RWPE2 (cell line): ENCODE measurements around the gene TLNRD1.
A peak's percentile ranks its signal among the peaks of the same experiment; 100 is the strongest.

Experiments
- ATAC-seq: fragments of 200-7000 bp; cut with Tn5 transposase; 3 replicates; pipeline ENCODE4 v1.9.1; 2021; ENCODE audit warnings: low read depth
- DNase-seq: peaks from one replicate; pipeline ENCODE4 v3.0.0-alpha.2; 2020; ENCODE audit warnings: low spot score
- H3K27ac ChIP-seq: fragments of 450-650 bp; 2 replicates; pipeline ENCODE4 v1.5.1; 2017; ENCODE audit warnings: mild to moderate bottlenecking; ENCODE audit not compliant: poor library complexity, severe bottlenecking
- H3K27me3 ChIP-seq: fragments of 250-450 bp; sonication (Bioruptor Pico); 2 replicates; pipeline ENCODE4 v1.5.1; 2021; ENCODE audit warnings: mild to moderate bottlenecking, moderate library complexity; ENCODE audit not compliant: insufficient read depth, poor library complexity, severe bottlenecking
- H3K36me3 ChIP-seq: fragments of 250-450 bp; sonication (Bioruptor Pico); 2 replicates; pipeline ENCODE4 v1.5.1; 2020; ENCODE audit warnings: low read depth, mild to moderate bottlenecking, moderate library complexity
- H3K4me1 ChIP-seq: fragments of 250-450 bp; sonication (Bioruptor Pico); 2 replicates; pipeline ENCODE4 v1.5.1; 2021; ENCODE audit warnings: mild to moderate bottlenecking, moderate library complexity; ENCODE audit not compliant: insufficient read depth, poor library complexity, severe bottlenecking
- H3K4me3 ChIP-seq: fragments of 250-450 bp; sonication (Bioruptor Pico); 2 replicates; pipeline ENCODE4 v1.5.1; 2021; ENCODE audit warnings: mild to moderate bottlenecking, moderate library complexity; ENCODE audit not compliant: severe bottlenecking
- H3K9me3 ChIP-seq: fragments of 250-450 bp; sonication (Bioruptor Pico); 2 replicates; pipeline ENCODE4 v1.5.1; 2021; ENCODE audit warnings: mild to moderate bottlenecking, moderate library complexity; ENCODE audit not compliant: severe bottlenecking
- TF ChIP-seq, protein P1 (sequence below): fragments of 450-650 bp; IDR thresholded peaks from one replicate; pipeline ENCODE4 v1.5.1; 2017; ENCODE audit warnings: mild to moderate bottlenecking, moderate library complexity; ENCODE audit not compliant: poor library complexity, severe bottlenecking

TLNRD1 gene

GRCh38 chr15:80978685-80979329 lies 21.9 kb upstream of the TLNRD1 start:
- H3K4me3 ChIP-seq: no peak overlapping the region
- H3K27me3 ChIP-seq: no peaks in the 10 kb centered on the region
- TF ChIP-seq, protein P1, sequence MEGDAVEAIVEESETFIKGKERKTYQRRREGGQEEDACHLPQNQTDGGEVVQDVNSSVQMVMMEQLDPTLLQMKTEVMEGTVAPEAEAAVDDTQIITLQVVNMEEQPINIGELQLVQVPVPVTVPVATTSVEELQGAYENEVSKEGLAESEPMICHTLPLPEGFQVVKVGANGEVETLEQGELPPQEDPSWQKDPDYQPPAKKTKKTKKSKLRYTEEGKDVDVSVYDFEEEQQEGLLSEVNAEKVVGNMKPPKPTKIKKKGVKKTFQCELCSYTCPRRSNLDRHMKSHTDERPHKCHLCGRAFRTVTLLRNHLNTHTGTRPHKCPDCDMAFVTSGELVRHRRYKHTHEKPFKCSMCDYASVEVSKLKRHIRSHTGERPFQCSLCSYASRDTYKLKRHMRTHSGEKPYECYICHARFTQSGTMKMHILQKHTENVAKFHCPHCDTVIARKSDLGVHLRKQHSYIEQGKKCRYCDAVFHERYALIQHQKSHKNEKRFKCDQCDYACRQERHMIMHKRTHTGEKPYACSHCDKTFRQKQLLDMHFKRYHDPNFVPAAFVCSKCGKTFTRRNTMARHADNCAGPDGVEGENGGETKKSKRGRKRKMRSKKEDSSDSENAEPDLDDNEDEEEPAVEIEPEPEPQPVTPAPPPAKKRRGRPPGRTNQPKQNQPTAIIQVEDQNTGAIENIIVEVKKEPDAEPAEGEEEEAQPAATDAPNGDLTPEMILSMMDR: no peak
- ATAC-seq: peak; percentile 57; the same call in 1 of the 3 replicates
- H3K9me3 ChIP-seq: no peaks in the 10 kb centered on the region
- H3K4me1 ChIP-seq: no peaks in the 10 kb centered on the region
- H3K36me3 ChIP-seq: peaks cover 72% of the 10 kb centered on the region
- DNase-seq: no peak
- H3K27ac ChIP-seq: no peak overlapping the region

- H3K27me3 ChIP-seq: no peaks in the 10 kb centered on the region
- TF ChIP-seq, protein P1: no peak
- no peaks in the 10 kb centered on the region for H3K4me1 ChIP-seq
- peaks cover 71% of the 10 kb centered on the region for H3K36me3 ChIP-seq
- no peak overlapping the region for H3K27ac ChIP-seq
- ATAC-seq (no peak), DNase-seq (no peak)
- no peak overlapping the region for H3K4me3 ChIP-seq
- H3K9me3 ChIP-seq: no peaks in the 10 kb centered on the region
Measured at GRCh38 chr15:80979538-80980200, 21.1 kb upstream of the TLNRD1 start.

DNA sequence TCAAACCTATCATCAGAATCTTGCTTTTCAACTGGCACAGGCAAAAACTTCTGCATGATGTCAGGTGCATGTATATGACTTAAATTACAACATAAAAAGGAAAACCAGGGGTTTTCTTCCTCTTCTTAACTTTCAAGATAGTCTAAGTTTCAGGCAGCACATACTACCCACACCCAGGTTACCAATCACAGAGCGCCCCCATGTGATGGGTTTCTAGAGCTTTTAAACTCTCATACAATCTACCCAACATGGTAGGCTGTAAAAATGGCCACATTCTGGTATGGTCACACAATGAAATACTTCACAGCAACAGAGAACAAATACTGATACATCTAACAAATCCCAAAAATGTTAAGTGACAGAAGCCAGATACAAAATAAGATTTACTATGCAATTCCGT lies 18.5 kb upstream of the TLNRD1 start:
- no peak for ATAC-seq
- peaks cover 7% of the 10 kb centered on the region for H3K4me1 ChIP-seq
- H3K27me3 ChIP-seq: no peaks in the 10 kb centered on the region
- TF ChIP-seq, protein P1: no peak
- no peak for DNase-seq
- H3K36me3 ChIP-seq: peaks cover 76% of the 10 kb centered on the region
- no peak overlapping the region for H3K27ac ChIP-seq
- no peaks in the 10 kb centered on the region for H3K9me3 ChIP-seq
- H3K4me3 ChIP-seq: no peak overlapping the region

DNA sequence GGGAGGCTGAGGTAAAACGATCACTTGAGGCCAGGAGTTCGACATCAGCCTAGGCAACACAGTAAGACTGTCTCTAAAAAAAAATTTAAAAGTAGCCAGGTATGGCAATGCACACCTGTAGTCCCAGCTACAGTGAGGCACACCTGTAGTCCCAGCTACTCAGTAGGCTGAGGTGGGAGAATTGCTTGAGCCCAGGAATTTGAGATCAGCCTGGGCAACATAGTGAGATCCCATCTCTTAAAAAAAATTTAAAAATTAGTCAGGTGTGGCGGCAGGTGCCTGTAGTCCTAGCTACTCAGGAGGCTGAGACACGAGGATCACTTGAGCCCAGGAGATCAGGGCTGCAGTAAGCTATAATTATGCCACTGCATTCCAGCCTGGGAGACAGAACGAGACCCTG lies 17.9 kb upstream of the TLNRD1 start:
- peaks cover 71% of the 10 kb centered on the region for H3K36me3 ChIP-seq
- no peak overlapping the region for H3K27ac ChIP-seq
- H3K4me1 ChIP-seq: peaks cover 9% of the 10 kb centered on the region
- no peak for DNase-seq
- no peaks in the 10 kb centered on the region for H3K27me3 ChIP-seq
- no peaks in the 10 kb centered on the region for H3K9me3 ChIP-seq
- TF ChIP-seq, protein P1: no peak
- no peak overlapping the region for H3K4me3 ChIP-seq
- ATAC-seq: no peak

DNA sequence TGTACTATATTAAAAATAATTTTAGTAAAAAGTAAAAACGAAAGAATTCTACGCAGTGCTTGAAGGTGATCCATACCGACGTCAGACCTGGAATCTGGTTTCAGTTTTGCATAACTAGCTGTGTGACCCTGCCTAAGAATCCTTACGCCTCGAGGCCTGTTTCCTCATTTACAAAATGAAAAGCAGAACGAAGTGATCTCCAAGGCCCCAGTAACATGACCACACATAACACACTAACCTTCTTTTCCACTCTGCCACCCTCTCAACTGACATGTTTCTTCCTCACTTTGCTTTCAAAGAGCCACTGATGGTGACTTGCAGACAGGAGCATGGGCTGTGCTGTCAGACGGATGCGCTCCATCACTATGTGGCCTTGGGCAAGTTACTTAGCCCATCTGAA lies 15.9 kb upstream of the TLNRD1 start:
- Histone ChIP-seq H3K36me3 (peaks cover 55% of the 10 kb centered on the region), H3K27ac (peak overlapping the region; percentile 18), H3K9me3 (no peaks in the 10 kb centered on the region), H3K4me3 (no peak overlapping the region), H3K27me3 (no peaks in the 10 kb centered on the region), H3K4me1 (peaks cover 16% of the 10 kb centered on the region)
- ATAC-seq (peak; percentile 39), DNase-seq (no peak)
- TF ChIP-seq, protein P1: no peak
